ENCODE data around the gene ADORA2A. TPM values are rescaled to one million over a fixed set of nuclear protein-coding genes. Genes with fewer than 3 reads are reported as not detected.

The ADORA2A gene
- total and polyA plus RNA-seq, 3 donors from 2014 or later = 2.2 to 5.1 (median 2.5) TPM

DNA sequence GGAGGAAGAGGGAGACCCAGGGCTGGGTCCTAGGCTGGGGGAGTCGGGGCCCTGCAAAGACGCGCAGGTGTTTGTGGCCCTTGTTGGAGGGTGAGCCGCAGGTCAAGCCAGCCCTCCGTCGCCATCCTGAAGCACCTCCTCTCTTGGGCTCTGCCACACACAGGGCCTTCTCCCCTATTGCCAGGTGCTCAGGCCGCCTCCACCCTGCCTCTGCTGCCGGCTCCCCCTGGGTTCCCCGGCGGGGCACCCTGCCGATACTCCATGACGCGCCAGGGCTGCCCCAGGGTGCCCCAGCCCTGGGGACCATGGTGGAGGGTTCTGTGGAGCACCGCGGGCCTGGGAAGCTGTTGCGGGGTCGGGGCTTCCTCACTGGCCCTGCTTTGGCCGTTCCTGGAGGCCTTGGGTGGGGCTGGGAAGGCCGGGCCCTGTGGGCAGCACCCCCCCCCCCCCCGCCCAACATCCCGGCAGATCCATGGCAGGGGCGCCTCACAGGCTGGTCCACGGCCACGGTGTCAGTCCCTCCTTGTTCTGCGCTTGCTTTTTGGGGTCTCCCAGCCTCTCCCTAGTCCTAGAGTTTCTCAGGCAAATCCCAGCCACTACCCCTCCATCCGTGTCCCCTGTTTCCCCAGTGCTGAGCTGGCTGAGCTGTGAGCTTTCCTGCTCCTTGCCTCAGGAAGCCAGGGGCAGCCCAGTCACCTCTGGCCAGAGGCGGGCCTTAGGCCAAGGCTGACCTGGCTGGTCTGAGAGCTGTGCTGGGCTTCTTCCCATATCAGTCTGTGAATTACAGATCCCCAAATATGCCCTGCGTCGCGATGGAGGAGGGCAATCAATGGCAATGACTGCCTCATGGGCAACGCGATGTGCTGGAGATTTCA is 2.3 kb upstream of the ADORA2A start:
- WGBS, 2 donors = 63 to 64% methylated on average over 17 to 32 of the region's 32 CpGs
- no peak for TF ChIP-seq POLR2A (IDR thresholded peaks at IDR 0.05)
- TF ChIP-seq, protein P1, sequence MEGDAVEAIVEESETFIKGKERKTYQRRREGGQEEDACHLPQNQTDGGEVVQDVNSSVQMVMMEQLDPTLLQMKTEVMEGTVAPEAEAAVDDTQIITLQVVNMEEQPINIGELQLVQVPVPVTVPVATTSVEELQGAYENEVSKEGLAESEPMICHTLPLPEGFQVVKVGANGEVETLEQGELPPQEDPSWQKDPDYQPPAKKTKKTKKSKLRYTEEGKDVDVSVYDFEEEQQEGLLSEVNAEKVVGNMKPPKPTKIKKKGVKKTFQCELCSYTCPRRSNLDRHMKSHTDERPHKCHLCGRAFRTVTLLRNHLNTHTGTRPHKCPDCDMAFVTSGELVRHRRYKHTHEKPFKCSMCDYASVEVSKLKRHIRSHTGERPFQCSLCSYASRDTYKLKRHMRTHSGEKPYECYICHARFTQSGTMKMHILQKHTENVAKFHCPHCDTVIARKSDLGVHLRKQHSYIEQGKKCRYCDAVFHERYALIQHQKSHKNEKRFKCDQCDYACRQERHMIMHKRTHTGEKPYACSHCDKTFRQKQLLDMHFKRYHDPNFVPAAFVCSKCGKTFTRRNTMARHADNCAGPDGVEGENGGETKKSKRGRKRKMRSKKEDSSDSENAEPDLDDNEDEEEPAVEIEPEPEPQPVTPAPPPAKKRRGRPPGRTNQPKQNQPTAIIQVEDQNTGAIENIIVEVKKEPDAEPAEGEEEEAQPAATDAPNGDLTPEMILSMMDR (IDR thresholded peaks at IDR 0.05) = no peak
- no peaks in the 10 kb centered on the region for H3K9me3 ChIP-seq
- H3K4me1 ChIP-seq = peaks cover 8% of the 10 kb centered on the region
- H3K27me3 ChIP-seq = no peaks in the 10 kb centered on the region
- intact Hi-C loops (cut with DNase I; ENCODE audit: low total_unique reads) = loop anchor here (10.0 kb wide), 1 partner anchor 80 kb away; no protein-coding TSS in a partner anchor
- peak overlapping the region; percentile 57 to 66 for H3K4me3 ChIP-seq
- no peaks in the 10 kb centered on the region for H3K36me3 ChIP-seq (ENCODE audit: low read depth, missing control alignments)
- no peak for DNase-seq
- no peak overlapping the region for H3K27ac ChIP-seq

DNA sequence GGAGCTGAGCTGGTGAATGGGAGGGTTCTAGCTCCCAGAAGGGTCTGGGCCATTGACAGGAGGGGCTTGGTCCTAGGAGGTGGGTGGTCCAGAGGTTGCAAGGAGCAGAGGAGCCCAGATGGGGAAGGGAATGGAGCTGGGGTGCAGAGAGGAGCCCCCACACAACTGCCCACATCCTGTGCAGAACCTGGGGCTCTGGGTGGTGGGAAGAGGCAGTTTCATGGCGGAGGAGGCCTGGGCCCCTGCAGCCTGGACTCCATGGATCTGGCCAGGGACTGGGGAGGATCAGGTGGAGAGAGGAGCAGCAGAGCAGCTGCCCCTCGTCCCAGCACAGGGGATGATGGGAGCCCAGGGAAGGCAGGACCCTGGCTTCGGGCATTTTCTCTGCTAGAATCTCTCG is 963 bp upstream of the ADORA2A start:
- Histone ChIP-seq H3K4me3 (no peak overlapping the region), H3K27ac (no peak overlapping the region), H3K9me3 (no peaks in the 10 kb centered on the region), H3K36me3 (ENCODE audit: low read depth, missing control alignments) (no peaks in the 10 kb centered on the region), H3K4me1 (peaks cover 8% of the 10 kb centered on the region), H3K27me3 (no peaks in the 10 kb centered on the region)
- 89 to 91% methylated on average over 4 of the region's 4 CpGs for WGBS, 2 donors
- DNase-seq = no peak
- intact Hi-C loops (cut with DNase I; ENCODE audit: low total_unique reads) = loop anchor here (10.0 kb wide), 1 partner anchor 78 kb away; no protein-coding TSS in a partner anchor
- TF ChIP-seq POLR2A (IDR thresholded peaks at IDR 0.05) = no peak
- TF ChIP-seq, protein P1 (IDR thresholded peaks at IDR 0.05) = no peak

DNA sequence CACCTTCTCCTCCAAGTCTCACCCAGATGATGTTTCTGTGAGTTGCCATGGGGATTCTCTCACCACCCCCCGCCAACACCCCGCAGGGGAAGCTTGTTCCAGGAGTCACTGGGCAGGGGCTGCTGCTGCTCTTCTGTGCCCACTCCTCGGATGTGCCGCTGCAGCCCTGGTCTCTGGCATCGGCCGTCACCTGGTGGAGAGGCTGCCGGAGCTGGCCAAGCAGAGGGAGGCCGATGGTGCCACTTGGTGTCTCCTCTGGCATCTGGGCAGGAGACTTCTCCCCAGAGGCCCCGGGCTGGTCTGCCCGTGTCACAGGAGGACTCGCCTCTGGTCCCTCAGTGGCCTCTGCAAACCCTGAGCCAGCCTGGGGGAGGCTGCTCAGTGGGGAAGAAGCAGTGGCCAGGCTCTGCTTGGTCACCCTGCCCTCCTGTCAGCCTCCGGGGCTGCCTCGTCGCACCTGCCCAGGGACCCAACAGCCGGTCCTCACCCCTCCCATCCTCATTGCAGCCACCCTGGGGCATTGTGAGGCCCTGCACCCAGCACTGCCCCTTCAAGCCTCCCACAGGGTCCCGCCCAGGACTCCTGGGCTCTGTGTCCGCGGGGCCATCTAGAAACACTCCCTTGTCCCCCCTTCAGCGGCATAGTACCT is 424 bp upstream of the ADORA2A start:
- Histone ChIP-seq H3K36me3 (ENCODE audit: low read depth, missing control alignments) (no peaks in the 10 kb centered on the region), H3K9me3 (no peaks in the 10 kb centered on the region), H3K27ac (no peak overlapping the region), H3K27me3 (no peaks in the 10 kb centered on the region), H3K4me1 (peaks cover 9% of the 10 kb centered on the region), H3K4me3 (no peak overlapping the region)
- intact Hi-C loops (cut with DNase I; ENCODE audit: low total_unique reads) = loop anchor here (10.0 kb wide), 1 partner anchor 78 kb away; no protein-coding TSS in a partner anchor
- TF ChIP-seq POLR2A (IDR thresholded peaks at IDR 0.05) = no peak
- TF ChIP-seq, protein P1 (IDR thresholded peaks at IDR 0.05) = no peak
- WGBS, 2 donors = 91 to 96% methylated on average over 6 to 19 of the region's 19 CpGs
- DNase-seq = no peak

DNA sequence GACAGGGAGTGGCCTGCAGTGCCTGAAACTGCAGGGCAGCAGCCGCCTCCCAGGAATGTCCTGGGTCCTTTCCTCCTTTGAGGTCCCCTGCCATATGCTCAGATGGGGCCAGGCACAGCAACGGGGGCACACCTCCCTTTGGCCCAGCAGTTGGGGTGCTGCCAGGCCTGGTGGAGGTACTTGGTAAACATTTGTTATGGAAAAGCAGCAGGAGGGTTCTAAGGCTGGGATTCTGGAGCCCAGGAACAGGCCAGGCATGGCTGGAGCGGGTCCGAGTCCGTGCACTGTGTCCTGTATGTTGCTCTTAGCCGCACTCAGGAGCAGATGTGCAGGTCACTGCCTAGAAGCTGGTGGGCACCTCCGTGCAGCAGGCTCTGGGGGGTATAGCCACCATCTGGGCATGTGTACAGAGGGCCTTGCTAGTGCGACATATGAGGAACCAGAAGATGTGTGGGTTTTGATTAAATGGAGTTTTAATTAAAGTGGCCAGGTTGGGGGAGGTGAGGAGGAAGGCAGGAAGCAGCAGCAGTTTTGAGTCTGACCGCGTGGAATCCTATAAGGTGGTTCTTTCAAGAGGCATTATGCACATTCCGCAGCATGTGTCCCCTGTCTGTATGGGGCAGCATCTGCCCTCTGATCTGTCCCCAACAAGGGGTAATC is 1.5 kb downstream of the ADORA2A start:
- H3K4me3 ChIP-seq = no peak overlapping the region
- H3K27ac ChIP-seq = no peak overlapping the region
- TF ChIP-seq, protein P1 (IDR thresholded peaks at IDR 0.05) = no peak
- no peak for TF ChIP-seq POLR2A (IDR thresholded peaks at IDR 0.05)
- DNase-seq = no peak
- no peaks in the 10 kb centered on the region for H3K27me3 ChIP-seq
- no peaks in the 10 kb centered on the region for H3K36me3 ChIP-seq (ENCODE audit: low read depth, missing control alignments)
- H3K4me1 ChIP-seq = peaks cover 28% of the 10 kb centered on the region
- intact Hi-C loops (cut with DNase I; ENCODE audit: low total_unique reads) = loop anchor here (10.0 kb wide), 1 partner anchor 76 kb away; no protein-coding TSS in a partner anchor
- WGBS, 2 donors = 79 to 87% methylated on average over 11 of the region's 11 CpGs
- no peaks in the 10 kb centered on the region for H3K9me3 ChIP-seq
